ENCODE measurements around the gene STRIP2. TPM values are rescaled to one million over a fixed set of nuclear protein-coding genes. Genes with fewer than 3 reads are reported as not detected.

Gene STRIP2
- total and polyA plus RNA-seq, 2 experiments from 2014 or later: 4.7 to 10.6 TPM

- TF ChIP-seq CTCF (conservative IDR thresholded peaks at IDR 0.05; ENCODE audit: low read depth in 2 of 2) (no peak), EZH2phosphoT487 (IDR thresholded peaks at IDR 0.05; ENCODE audit: unreplicated experiment) (no peak), REST (IDR thresholded peaks at IDR 0.05; ENCODE audit: unreplicated experiment) (no peak), EZH2 (IDR thresholded peaks at IDR 0.05; ENCODE audit: low read depth, unreplicated experiment) (no peak)
Observed at GRCh38 chr7:129482781-129483180, 48.5 kb downstream of the STRIP2 start (continued).

GRCh38 chr7:129489491-129489890 lies 55.3 kb downstream of the STRIP2 start:
- H3K27ac Mint-ChIP-seq: no peak overlapping the region
- TF ChIP-seq POLR2AphosphoS5 (IDR thresholded peaks at IDR 0.05; ENCODE audit: low read depth) (no peak), EZH2phosphoT487 (IDR thresholded peaks at IDR 0.05; ENCODE audit: unreplicated experiment) (no peak), JUNB (IDR thresholded peaks at IDR 0.05; ENCODE audit: unreplicated experiment) (no peak), STAT1 (IDR thresholded peaks at IDR 0.05; ENCODE audit: unreplicated experiment) (no peak)
- H3F3A ChIP-seq (replicated peaks; ENCODE audit: low read depth): no peaks in the 10 kb centered on the region
- DNase-seq (ENCODE audit: low spot score) (no peak), ATAC-seq (no peak)
- no peaks in the 10 kb centered on the region for H3K4me1 ChIP-seq (ENCODE audit: insufficient read depth)
- H3K4me3 Mint-ChIP-seq: no peak overlapping the region
- H3K4me2 ChIP-seq: no peak overlapping the region
- no peaks in the 10 kb centered on the region for H3K27me3 Mint-ChIP-seq (ENCODE audit: insufficient read depth, low read depth, poor library complexity)
- no peak overlapping the region for H3K27ac ChIP-seq (ENCODE audit: low read depth)
- no peaks in the 10 kb centered on the region for H3K36me3 ChIP-seq (ENCODE audit: insufficient read depth)
- H3K36me3 Mint-ChIP-seq (ENCODE audit: low read depth): no peaks in the 10 kb centered on the region
- H3K27me3 ChIP-seq (ENCODE audit: insufficient read depth): no peaks in the 10 kb centered on the region
- no peaks in the 10 kb centered on the region; the same call in 2 of the 3 replicates for H3K9me3 Mint-ChIP-seq
- no peaks in the 10 kb centered on the region; the same call in 1 of the 2 replicates for H4K20me1 ChIP-seq (replicated peaks; ENCODE audit: insufficient read depth)
- no peak overlapping the region for H2AFZ ChIP-seq
- H3K4me3 ChIP-seq: no peak overlapping the region
- H3K79me2 ChIP-seq (replicated peaks; ENCODE audit: insufficient read depth): no peaks in the 10 kb centered on the region
- H3K4me1 Mint-ChIP-seq: no peaks in the 10 kb centered on the region
- H3K9me2 ChIP-seq (ENCODE audit: insufficient read depth): no peaks in the 10 kb centered on the region

GRCh38 chr7:129492391-129492790 lies 58.2 kb downstream of the STRIP2 start:
- no peak for ATAC-seq

More at GRCh38 chr7:129492391-129492790, 58.2 kb downstream of the STRIP2 start:
- H3K4me1 ChIP-seq (ENCODE audit: insufficient read depth): no peaks in the 10 kb centered on the region
- no peaks in the 10 kb centered on the region for H4K20me1 ChIP-seq (replicated peaks; ENCODE audit: insufficient read depth)
- TF ChIP-seq CTCF (conservative IDR thresholded peaks at IDR 0.05; ENCODE audit: low read depth in 2 of 2) (no peak), CREB1 (CRISPR knock-in tag; IDR thresholded peaks at IDR 0.05; ENCODE audit: low read depth) (no peak), EZH2phosphoT487 (IDR thresholded peaks at IDR 0.05; ENCODE audit: unreplicated experiment) (no peak)
- Mint-ChIP-seq H3K36me3 (ENCODE audit: low read depth) (no peaks in the 10 kb centered on the region), H3K4me1 (no peaks in the 10 kb centered on the region), H3K27ac (no peak overlapping the region), H3K4me3 (no peak overlapping the region), H3K9me3 (no peaks in the 10 kb centered on the region; the same call in 2 of the 3 replicates), H3K27me3 (ENCODE audit: insufficient read depth, low read depth, poor library complexity) (peaks cover 1% of the 10 kb centered on the region)
- no peaks in the 10 kb centered on the region for H3K36me3 ChIP-seq (ENCODE audit: insufficient read depth)
- no peak overlapping the region for H2AFZ ChIP-seq
- H3K79me2 ChIP-seq (replicated peaks; ENCODE audit: insufficient read depth): no peaks in the 10 kb centered on the region
- no peaks in the 10 kb centered on the region for H3K9me2 ChIP-seq (ENCODE audit: insufficient read depth)
- no peaks in the 10 kb centered on the region for H3K27me3 ChIP-seq (ENCODE audit: insufficient read depth)
- no peak overlapping the region for H3K4me2 ChIP-seq
- no peaks in the 10 kb centered on the region for H3F3A ChIP-seq (replicated peaks; ENCODE audit: low read depth)
- DNase-seq (ENCODE audit: low spot score): no peak
- no peak overlapping the region for H3K4me3 ChIP-seq
- no peak overlapping the region for H3K27ac ChIP-seq (ENCODE audit: low read depth)
